HL-60 (cell line): ENCODE measurements around the gene HSD17B12.

Source experiments
- CTCF ChIP-seq: IDR thresholded peaks from one replicate; pipeline ENCODE4 v1.5.1; 2011; ENCODE audit warnings: low read length, control low read depth, inconsistent platforms; ENCODE audit not compliant: insufficient read depth
- GABPA ChIP-seq: IDR thresholded peaks from 2 replicates; pipeline ENCODE4 v1.6.1; 2012; ENCODE audit warnings: low read depth
- POLR2AphosphoS5 ChIP-seq: IDR thresholded peaks from 2 replicates; pipeline ENCODE4 v1.6.1; 2012; ENCODE audit warnings: low read depth
- REST ChIP-seq: IDR thresholded peaks from 2 replicates; pipeline ENCODE4 v1.6.1; 2012; ENCODE audit warnings: low read depth; ENCODE audit not compliant: insufficient replicate concordance
- SPI1 ChIP-seq: IDR thresholded peaks from 2 replicates; pipeline ENCODE4 v1.6.1; 2012; ENCODE audit warnings: low read depth, mild to moderate bottlenecking, borderline replicate concordance

GRCh38 chr11:43718373-43718772 is 37.8 kb downstream of the HSD17B12 start:
- TF ChIP-seq CTCF (no peak), GABPA (no peak), POLR2AphosphoS5 (no peak), REST (no peak), SPI1 (no peak)
